H1 (cell line): Measurements from ENCODE around the gene DSCAM. TPM values are rescaled to one million over a fixed set of nuclear protein-coding genes. Genes with fewer than 3 reads are reported as not detected.

Experiments used
- GABPA ChIP-seq: IDR thresholded peaks from 2 replicates; pipeline ENCODE4 v1.6.1; 2011; ENCODE audit warnings: mild to moderate bottlenecking, low read length, moderate library complexity, borderline replicate concordance; ENCODE audit not compliant: insufficient read depth
- POLR2AphosphoS5 ChIP-seq: IDR thresholded peaks from 2 replicates; pipeline ENCODE4 v1.6.1; 2011; ENCODE audit warnings: low read depth, low read length
- TEAD4 ChIP-seq: IDR thresholded peaks from 2 replicates; pipeline ENCODE4 v1.6.1; 2012; ENCODE audit warnings: low read depth, low read length, inconsistent platforms, mixed read lengths
- polyA plus RNA-seq, 7 experiments: library from polyadenylated mRNA; depleted of rRNA in 3 of 7; stranded (reverse) in 5 of 7; unstranded in 2 of 7; fragments of >200 nt in 5 of 7; fragments of 200-250 nt in 2 of 7; gene quantifications; 1 replicate in 5 of 7; 2 replicates in 1 of 7; 4 replicates in 1 of 7; pipeline versions ENCODE4 v1.2.1 to v1.2.3, GENCODE V29; 2011 to 2013; ENCODE audit warnings: missing spikeins in 2 of 7, mixed read lengths in 2 of 7
- total RNA-seq: library from RNA; stranded (reverse); fragmentation: NEBNext Ultra II Directional; extraction: Animal tissue kit (Norgen Biotek cat#: 25700); gene quantifications from 2 replicates; pipeline ENCODE4 v1.2.1, GENCODE V29; 2021

DSCAM gene
- total and polyA plus RNA-seq, 2 of the 8 experiments (the other 6 are each of a cell fraction or from before 2014, with no cell fraction given), result 0.02 to 0.15 TPM

- no peak for TF ChIP-seq TEAD4
- TF ChIP-seq GABPA, result no peak
- TF ChIP-seq POLR2AphosphoS5, result no peak
Observed at GRCh38 chr21:40613546-40614030, 233.4 kb downstream of the DSCAM start (continued).
